ENCODE measurements around the gene TTC39A. TPM values are rescaled to one million over a fixed set of nuclear protein-coding genes. Genes with fewer than 3 reads are reported as not detected.

The TTC39A gene
- total RNA-seq, 4 donors from 2014 or later = 0.66 to 2.1 (median 1.4) TPM; not detected in 1

DNA sequence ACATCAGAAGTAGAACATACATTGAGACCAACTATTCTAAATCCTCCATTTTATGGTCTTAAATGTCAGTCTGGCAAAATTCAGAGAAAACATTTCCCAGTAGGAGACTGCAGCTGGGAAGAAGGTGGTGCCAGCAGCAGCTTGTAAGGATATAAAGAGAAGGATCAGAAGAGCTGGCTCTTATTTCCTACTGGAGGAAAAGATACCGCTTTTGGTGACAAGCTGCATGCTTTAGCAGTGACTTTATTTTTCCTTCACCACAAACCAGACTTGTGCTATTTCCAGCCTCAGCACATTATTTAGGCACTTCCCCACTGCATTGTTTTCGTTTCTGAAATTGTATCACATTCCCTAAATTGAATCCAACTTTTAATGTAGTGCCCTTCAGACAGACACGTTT lies 65.9 kb downstream of the TTC39A start:
- TF ChIP-seq, protein P1, sequence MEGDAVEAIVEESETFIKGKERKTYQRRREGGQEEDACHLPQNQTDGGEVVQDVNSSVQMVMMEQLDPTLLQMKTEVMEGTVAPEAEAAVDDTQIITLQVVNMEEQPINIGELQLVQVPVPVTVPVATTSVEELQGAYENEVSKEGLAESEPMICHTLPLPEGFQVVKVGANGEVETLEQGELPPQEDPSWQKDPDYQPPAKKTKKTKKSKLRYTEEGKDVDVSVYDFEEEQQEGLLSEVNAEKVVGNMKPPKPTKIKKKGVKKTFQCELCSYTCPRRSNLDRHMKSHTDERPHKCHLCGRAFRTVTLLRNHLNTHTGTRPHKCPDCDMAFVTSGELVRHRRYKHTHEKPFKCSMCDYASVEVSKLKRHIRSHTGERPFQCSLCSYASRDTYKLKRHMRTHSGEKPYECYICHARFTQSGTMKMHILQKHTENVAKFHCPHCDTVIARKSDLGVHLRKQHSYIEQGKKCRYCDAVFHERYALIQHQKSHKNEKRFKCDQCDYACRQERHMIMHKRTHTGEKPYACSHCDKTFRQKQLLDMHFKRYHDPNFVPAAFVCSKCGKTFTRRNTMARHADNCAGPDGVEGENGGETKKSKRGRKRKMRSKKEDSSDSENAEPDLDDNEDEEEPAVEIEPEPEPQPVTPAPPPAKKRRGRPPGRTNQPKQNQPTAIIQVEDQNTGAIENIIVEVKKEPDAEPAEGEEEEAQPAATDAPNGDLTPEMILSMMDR (IDR thresholded peaks at IDR 0.05; ENCODE audit: low read depth) = no peak

DNA sequence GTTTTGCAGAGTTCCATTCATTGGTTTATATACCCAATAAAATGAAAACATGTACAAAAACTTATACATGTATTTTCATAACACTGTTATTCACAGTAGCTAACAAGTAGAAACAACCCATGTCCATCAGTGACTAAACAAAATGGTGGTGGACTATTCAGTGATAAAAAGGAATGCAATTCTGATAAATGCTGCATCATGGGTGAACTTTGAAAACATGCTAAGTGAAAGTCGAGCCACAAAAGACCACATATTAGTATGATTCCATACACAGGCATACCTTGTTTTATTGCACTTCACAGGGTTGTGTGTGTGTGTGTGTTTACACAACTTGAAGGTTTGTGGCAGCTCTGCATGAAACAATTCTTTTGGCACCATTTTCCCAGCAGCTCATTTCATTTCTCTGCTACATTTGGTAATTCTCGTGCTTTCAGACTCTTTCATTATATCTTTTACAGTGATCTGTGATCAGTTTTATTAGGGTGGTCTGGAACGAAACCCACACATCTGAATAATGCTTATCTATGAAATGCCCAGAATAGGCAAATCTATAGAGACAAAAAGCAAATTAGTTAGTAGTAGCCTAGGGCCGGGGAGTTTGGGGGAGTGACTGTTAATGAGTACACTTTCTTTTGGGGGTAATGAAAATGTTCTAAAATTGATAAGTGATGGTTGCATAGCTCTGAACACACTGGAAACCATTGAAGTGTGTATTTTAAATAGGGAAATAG lies 67.0 kb downstream of the TTC39A start:
- TF ChIP-seq, protein P1 (IDR thresholded peaks at IDR 0.05; ENCODE audit: low read depth) = no peak

DNA sequence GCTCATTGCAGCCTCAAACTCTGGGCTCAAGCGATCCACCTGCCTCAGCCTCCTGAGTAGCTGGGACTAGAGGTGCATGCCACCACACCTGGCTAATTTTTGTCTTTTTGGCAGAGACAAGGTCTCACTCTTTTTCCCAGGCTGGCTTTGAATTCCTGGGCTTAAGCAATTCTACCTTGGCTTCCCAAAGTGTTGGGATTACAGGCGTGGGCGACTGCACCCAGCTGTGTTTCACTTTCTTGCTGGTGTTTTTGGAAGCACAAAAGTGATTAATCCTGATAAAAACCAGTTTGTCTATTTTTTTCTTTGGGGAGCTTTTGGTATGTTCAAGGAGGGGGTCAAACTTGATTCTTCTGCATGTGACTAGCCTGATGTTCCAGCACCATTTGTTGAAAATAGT lies 75.0 kb downstream of the TTC39A start:
- TF ChIP-seq, protein P1 (IDR thresholded peaks at IDR 0.05; ENCODE audit: low read depth) = no peak

GRCh38 chr1:51253691-51254090 lies 76.7 kb downstream of the TTC39A start:
- TF ChIP-seq, protein P1 (IDR thresholded peaks at IDR 0.05; ENCODE audit: low read depth) = no peak

GRCh38 chr1:51252366-51252765 lies 78.0 kb downstream of the TTC39A start:
- TF ChIP-seq, protein P1 (IDR thresholded peaks at IDR 0.05; ENCODE audit: low read depth) = no peak

GRCh38 chr1:51249445-51249844 lies 80.9 kb downstream of the TTC39A start:
- TF ChIP-seq, protein P1 (IDR thresholded peaks at IDR 0.05; ENCODE audit: low read depth) = no peak

GRCh38 chr1:51247499-51247898 lies 82.9 kb downstream of the TTC39A start:
- TF ChIP-seq, protein P1 (IDR thresholded peaks at IDR 0.05; ENCODE audit: low read depth) = no peak
